Peyer's patch (tissue), 4 donors: ENCODE measurements around the gene PPP2R3C. TPM values are rescaled to one million over a fixed set of nuclear protein-coding genes. Genes with fewer than 3 reads are reported as not detected.
"Not testable (repeated sequence)": the region's sequence is repeated elsewhere in the genome, so short reads cannot be mapped to it uniquely, and the experiment has no call there.

Source experiments
- DNase-seq, 3 donors: peaks; one replicate each; pipeline ENCODE4 v3.0.0-alpha.2; 2017 to 2019
- H3K27ac ChIP-seq, 4 donors: fragments of 200-600 bp; sonication (generic); one replicate each; pipeline ENCODE4 v1.5.1; 2016 to 2019
- H3K27me3 ChIP-seq, 2 donors: fragments of 200-600 bp; sonication (generic); one replicate each; pipeline ENCODE4 v1.5.1; 2019
- H3K36me3 ChIP-seq, 3 donors: fragments of 200-600 bp; sonication (generic); one replicate each; pipeline ENCODE4 v1.5.1; 2016 to 2019
- H3K4me1 ChIP-seq, 4 donors: fragments of 200-600 bp; sonication (generic); one replicate each; pipeline ENCODE4 v1.5.1; 2016 to 2019
- H3K4me3 ChIP-seq, 4 donors: fragments of 200-600 bp; sonication (generic); 1 replicate in 3 of 4; 2 replicates in 1 of 4; pipeline ENCODE4 v1.5.1; 2016 to 2019; ENCODE audit warnings: mild to moderate bottlenecking in 1 of 4
- H3K9me3 ChIP-seq, 4 donors: fragments of 200-600 bp; sonication (generic); one replicate each; pipeline ENCODE4 v1.5.1; 2016 to 2019; ENCODE audit warnings: mild to moderate bottlenecking in 1 of 4
- POLR2A ChIP-seq, 2 donors: fragments of 450-650 bp; IDR thresholded peaks; one replicate each; pipeline ENCODE4 v1.5.1; 2017; ENCODE audit warnings: antibody characterized with exemption in 2 of 2, mild to moderate bottlenecking in 2 of 2, moderate library complexity in 2 of 2
- total RNA-seq, 4 donors: library from RNA; depleted of rRNA; stranded (reverse); fragments of >200 nt; gene quantifications; one replicate each; pipeline ENCODE4 v1.1.0, GENCODE V29; 2016
- TF ChIP-seq, protein P1 (sequence below), 6 experiments: fragments of 450-650 bp in 4 of 6; fragments of 200-600 bp in 2 of 6; sonication (generic) in 1 of 6; IDR thresholded peaks; one replicate each; pipeline ENCODE4 v1.5.1; 2017 to 2019; ENCODE audit warnings: antibody characterized with exemption in 6 of 6, mild to moderate bottlenecking in 3 of 6, moderate library complexity in 1 of 6

The PPP2R3C gene
- total RNA-seq, 4 donors from 2014 or later: 20.1 to 44.6 (median 33.6) TPM

DNA sequence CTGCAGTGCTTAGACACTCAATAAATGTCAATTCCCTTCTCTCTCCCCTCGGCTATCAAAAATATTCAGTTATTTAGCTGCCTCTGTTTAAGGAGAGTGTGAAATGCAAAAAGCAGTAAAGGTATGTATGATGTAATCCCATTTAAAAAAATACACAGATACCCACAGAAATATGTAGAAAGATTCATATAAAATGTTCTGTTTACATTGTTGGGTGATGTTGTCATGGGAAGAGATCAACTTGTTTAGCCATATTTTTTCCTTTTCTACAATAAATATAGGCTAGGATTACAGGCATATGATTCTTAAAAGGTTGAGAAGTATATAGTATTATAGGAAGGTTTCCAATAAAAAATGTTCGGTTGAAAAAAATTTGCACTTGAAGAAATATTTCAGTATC, 7.8 kb downstream of the PPP2R3C start:
- Histone ChIP-seq H3K4me3 (no peak overlapping the region), H3K9me3 (no peaks in the 10 kb centered on the region), H3K27ac (no peak overlapping the region), H3K4me1 (no peaks in the 10 kb centered on the region), H3K27me3 (no peaks in the 10 kb centered on the region), H3K36me3 (peaks cover 0 to 66% (median 0%) of the 10 kb centered on the region in 3 donors)
- DNase-seq: no peak
- TF ChIP-seq POLR2A (IDR thresholded peaks at IDR 0.05): no peak
- TF ChIP-seq, protein P1, sequence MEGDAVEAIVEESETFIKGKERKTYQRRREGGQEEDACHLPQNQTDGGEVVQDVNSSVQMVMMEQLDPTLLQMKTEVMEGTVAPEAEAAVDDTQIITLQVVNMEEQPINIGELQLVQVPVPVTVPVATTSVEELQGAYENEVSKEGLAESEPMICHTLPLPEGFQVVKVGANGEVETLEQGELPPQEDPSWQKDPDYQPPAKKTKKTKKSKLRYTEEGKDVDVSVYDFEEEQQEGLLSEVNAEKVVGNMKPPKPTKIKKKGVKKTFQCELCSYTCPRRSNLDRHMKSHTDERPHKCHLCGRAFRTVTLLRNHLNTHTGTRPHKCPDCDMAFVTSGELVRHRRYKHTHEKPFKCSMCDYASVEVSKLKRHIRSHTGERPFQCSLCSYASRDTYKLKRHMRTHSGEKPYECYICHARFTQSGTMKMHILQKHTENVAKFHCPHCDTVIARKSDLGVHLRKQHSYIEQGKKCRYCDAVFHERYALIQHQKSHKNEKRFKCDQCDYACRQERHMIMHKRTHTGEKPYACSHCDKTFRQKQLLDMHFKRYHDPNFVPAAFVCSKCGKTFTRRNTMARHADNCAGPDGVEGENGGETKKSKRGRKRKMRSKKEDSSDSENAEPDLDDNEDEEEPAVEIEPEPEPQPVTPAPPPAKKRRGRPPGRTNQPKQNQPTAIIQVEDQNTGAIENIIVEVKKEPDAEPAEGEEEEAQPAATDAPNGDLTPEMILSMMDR (IDR thresholded peaks at IDR 0.05): no peak

DNA sequence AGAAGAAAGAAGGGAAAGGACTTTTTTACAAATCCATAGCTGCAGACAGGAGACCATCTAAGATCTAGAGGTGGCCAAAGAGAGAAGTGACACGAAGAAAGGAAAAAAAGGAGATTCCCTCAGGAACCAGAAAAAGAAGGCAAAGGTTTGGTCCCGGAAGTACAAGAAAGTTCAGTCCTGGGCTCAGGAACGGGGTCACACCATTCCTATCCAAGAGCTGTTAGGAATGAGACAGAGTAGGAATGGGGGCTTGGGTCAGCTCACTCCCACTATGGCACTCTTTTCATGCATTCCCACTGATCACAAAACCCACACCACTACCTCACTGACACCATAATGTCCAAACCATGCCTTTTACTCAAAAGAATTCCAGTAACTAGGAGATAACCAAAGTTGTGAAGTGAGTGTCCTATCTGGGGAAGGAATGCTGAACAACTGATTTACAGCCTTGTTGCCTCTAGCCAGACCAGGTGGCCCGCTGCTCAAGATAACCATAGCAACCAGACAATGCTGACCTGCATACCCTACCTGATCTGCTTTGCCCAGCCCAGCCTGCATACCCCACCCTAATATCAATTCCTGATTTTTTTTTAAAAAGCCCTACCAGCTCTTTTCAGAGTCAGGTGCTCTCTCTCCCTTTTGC, 8.4 kb downstream of the PPP2R3C start:
- H3K27me3 ChIP-seq: no peaks in the 10 kb centered on the region
- no peak for TF ChIP-seq POLR2A (IDR thresholded peaks at IDR 0.05)
- TF ChIP-seq, protein P1 (IDR thresholded peaks at IDR 0.05): no peak
- no peaks in the 10 kb centered on the region for H3K9me3 ChIP-seq
- H3K4me3 ChIP-seq: no peak overlapping the region
- H3K4me1 ChIP-seq: no peaks in the 10 kb centered on the region
- no peak for DNase-seq
- no peak overlapping the region for H3K27ac ChIP-seq
- peaks cover 0 to 72% (median 0%) of the 10 kb centered on the region in 3 donors for H3K36me3 ChIP-seq

DNA sequence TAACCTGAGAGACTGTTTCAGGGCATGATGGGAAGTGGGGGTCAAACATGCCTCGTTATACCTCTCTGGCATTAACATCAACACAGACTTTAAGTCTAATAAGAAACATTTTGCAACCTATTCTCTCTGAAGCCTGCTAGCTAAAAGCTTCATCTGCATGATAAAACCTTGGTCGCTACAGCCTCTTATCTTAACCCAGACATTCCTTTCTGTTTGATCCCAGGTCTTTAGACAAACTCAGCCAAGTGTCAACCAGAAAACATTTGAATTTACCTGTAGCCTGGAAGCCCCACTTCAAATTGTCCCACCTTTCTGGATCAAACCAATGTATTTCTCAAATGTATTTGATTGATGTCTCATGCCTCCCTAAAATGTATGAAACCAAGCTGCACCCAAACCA, 9.1 kb downstream of the PPP2R3C start:
- Histone ChIP-seq H3K4me1 (no peaks in the 10 kb centered on the region), H3K9me3 (no peaks in the 10 kb centered on the region), H3K27me3 (no peaks in the 10 kb centered on the region), H3K36me3 (peaks cover 0 to 79% (median 0%) of the 10 kb centered on the region in 3 donors), H3K27ac (no peak overlapping the region), H3K4me3 (no peak overlapping the region)
- DNase-seq: no peak
- no peak for TF ChIP-seq POLR2A (IDR thresholded peaks at IDR 0.05)
- TF ChIP-seq, protein P1 (IDR thresholded peaks at IDR 0.05): no peak

DNA sequence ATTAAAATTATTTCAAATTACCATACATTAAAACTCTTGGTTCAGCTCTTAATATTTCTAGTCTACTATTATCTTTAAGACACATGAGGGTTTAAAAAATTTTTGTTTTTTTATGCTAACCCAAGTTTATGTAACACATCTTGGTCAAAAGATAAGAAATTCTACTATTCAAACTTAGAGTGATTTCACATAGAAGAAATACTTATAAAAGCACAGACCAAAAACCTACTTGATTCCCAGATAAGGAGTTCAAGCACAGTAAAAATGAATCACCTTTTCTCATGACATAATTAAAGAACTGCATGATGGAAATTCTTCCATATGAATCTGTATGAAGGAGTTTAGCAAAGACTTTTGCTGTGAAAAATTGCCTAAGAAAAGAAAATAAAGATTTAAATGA, 13.9 kb downstream of the PPP2R3C start:
- Histone ChIP-seq H3K36me3 (peaks cover 0 to 83% (median 0%) of the 10 kb centered on the region in 3 donors), H3K27ac (no peak overlapping the region), H3K4me3 (no peak overlapping the region), H3K27me3 (no peaks in the 10 kb centered on the region), H3K9me3 (no peaks in the 10 kb centered on the region), H3K4me1 (no peaks in the 10 kb centered on the region)
- TF ChIP-seq, protein P1 (IDR thresholded peaks at IDR 0.05): no peak
- no peak for TF ChIP-seq POLR2A (IDR thresholded peaks at IDR 0.05)
- DNase-seq: no peak

DNA sequence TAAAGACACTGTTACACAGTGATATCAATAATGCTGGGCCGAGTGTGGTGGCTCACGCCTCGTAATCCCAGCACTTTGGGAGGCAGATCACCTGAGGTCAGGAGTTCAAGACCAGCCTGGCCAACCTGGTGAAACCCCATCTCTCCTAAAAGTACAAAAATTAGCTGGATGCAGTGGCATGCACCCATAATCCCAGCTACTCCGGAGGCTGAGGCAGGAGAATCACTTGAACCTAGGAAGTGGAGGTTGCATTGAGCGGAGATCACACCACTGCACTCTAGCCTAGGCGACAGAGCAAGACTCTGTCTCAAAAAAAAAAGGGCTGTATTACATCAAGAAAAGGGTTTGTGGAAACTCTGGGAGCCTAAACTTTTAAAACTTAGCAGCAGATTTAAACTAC, 27.1 kb downstream of the PPP2R3C start:
- H3K9me3 ChIP-seq, DNase-seq, H3K27me3 ChIP-seq, H3K4me1 ChIP-seq, H3K4me3 ChIP-seq, H3K27ac ChIP-seq: not testable (repeated sequence)
- peaks cover 0 to 91% (median 0%) of the 10 kb centered on the region in 3 donors for H3K36me3 ChIP-seq

DNA sequence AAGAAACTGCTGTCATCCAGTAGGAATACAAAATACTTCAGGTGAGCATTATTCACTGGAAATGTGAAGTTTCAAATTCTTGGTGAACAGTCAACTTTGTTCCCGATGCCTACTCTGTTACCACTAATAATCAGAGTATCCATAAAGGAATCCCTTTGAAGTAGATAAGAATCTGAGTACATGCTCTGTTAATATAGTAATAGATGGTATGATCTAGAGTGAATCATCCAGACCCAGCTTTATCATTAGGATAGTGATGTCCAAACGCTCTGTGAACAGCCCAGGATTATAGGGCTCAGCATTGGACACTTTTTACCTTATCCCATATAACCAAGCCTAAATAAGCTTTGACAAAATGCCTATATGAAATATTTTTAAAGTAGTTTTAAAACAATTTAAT, 33.3 kb downstream of the PPP2R3C start:
- H3K36me3 ChIP-seq: peaks cover 0 to 95% (median 0%) of the 10 kb centered on the region in 3 donors
- TF ChIP-seq, protein P1 (IDR thresholded peaks at IDR 0.05): no peak
- TF ChIP-seq POLR2A (IDR thresholded peaks at IDR 0.05): no peak
- H3K4me3 ChIP-seq: no peak overlapping the region
- peaks cover 0 to under 1% (median 0%) of the 10 kb centered on the region in 4 donors for H3K4me1 ChIP-seq
- H3K27me3 ChIP-seq: no peaks in the 10 kb centered on the region
- no peak for DNase-seq
- no peak overlapping the region for H3K27ac ChIP-seq
- H3K9me3 ChIP-seq: no peaks in the 10 kb centered on the region
